Activated B cell treated with CpG ODN at 0.5 μM for 24 hours (primary cell): ENCODE results near the gene PTPRJ. TPM values are rescaled to one million over a fixed set of nuclear protein-coding genes. Genes with fewer than 3 reads are reported as not detected.

Experiments
- ATAC-seq: fragments of 200-7000 bp; cut with Tn5 transposase; one replicate; pipeline ENCODE4 v1.10.0; 2021; ENCODE audit warnings: low read depth, mild to moderate bottlenecking, moderate library complexity
- CTCF ChIA-PET: fragments of 350-600 bp; sonication (Branson Sonifier 250); formaldehyde crosslinking; loops from one replicate; lab custom pipeline; 2021; ENCODE audit warnings: antibody characterized with exemption; lab: Charles Lee
- POLR2A ChIA-PET: fragments of 350-600 bp; sonication (Branson Sonifier 250); formaldehyde crosslinking; loops from one replicate; lab custom pipeline; 2021; ENCODE audit warnings: antibody characterized with exemption; lab: Charles Lee
- DNase-seq: peaks from one replicate; pipeline ENCODE4 v3.0.0; 2022
- H3K27ac Mint-ChIP-seq: one replicate; pipeline ENCODE4 v1.8.0; 2020; ENCODE audit warnings: mixed read lengths
- H3K27me3 Mint-ChIP-seq: one replicate; pipeline ENCODE4 v1.8.0; 2021; ENCODE audit warnings: mixed read lengths
- H3K36me3 Mint-ChIP-seq: one replicate; pipeline ENCODE4 v1.8.0; 2021; ENCODE audit warnings: low read depth, mixed read lengths
- H3K4me1 Mint-ChIP-seq: one replicate; pipeline ENCODE4 v1.8.0; 2021; ENCODE audit warnings: mixed read lengths
- H3K4me3 Mint-ChIP-seq: one replicate; pipeline ENCODE4 v1.8.0; 2020; ENCODE audit warnings: mild to moderate bottlenecking, mixed read lengths
- H3K9me3 Mint-ChIP-seq: one replicate; pipeline ENCODE4 v1.8.0; 2020; ENCODE audit warnings: mixed read lengths
- CTCF ChIP-seq: fragments of 200-600 bp; IDR thresholded peaks from one replicate; pipeline ENCODE4 v1.8.0; 2022; ENCODE audit warnings: antibody characterized with exemption, mild to moderate bottlenecking
- intact Hi-C: fragments of 100-400 bp; cut with micrococcal nuclease; formaldehyde crosslinking; loops from one replicate; pipeline ENCODE4 v1.15.1; 2024
- total RNA-seq: library from RNA; stranded (reverse); gene quantifications from 2 replicates; pipeline ENCODE4 v1.2.3, GENCODE V29; 2022

Gene PTPRJ
- total RNA-seq, 1 donor from 2014 or later = 19.2 TPM

- Mint-ChIP-seq H3K4me1 (peaks cover 21% of the 10 kb centered on the region), H3K27ac (no peak overlapping the region)
These were observed 142.3 kb downstream of the PTPRJ start for GRCh38 chr11:48122656-48123055.

GRCh38 chr11:48123254-48123875, 143.0 kb downstream of the PTPRJ start:
- H3K27me3 Mint-ChIP-seq = no peaks in the 10 kb centered on the region
- H3K36me3 Mint-ChIP-seq = peaks cover 77% of the 10 kb centered on the region
- H3K9me3 Mint-ChIP-seq = no peaks in the 10 kb centered on the region
- TF ChIP-seq CTCF = no peak
- ChIA-PET CTCF (no interaction called here), POLR2A (no interaction called here)
- H3K4me1 Mint-ChIP-seq = peaks cover 23% of the 10 kb centered on the region
- H3K4me3 Mint-ChIP-seq = no peak overlapping the region
- ATAC-seq = no peak
- H3K27ac Mint-ChIP-seq = no peak overlapping the region
- DNase-seq = no peak
- intact Hi-C loops = no loop called here

More at GRCh38 chr11:48122656-48123055, 142.3 kb downstream of the PTPRJ start:
- Mint-ChIP-seq H3K9me3 (no peaks in the 10 kb centered on the region), H3K27me3 (no peaks in the 10 kb centered on the region), H3K36me3 (peaks cover 74% of the 10 kb centered on the region), H3K4me3 (no peak overlapping the region)
- DNase-seq (no peak), ATAC-seq (no peak)
- POLR2A ChIA-PET = no interaction called here
- no peak for TF ChIP-seq CTCF
- CTCF ChIA-PET = no interaction called here
- intact Hi-C loops = no loop called here

- peaks cover 80% of the 10 kb centered on the region for H3K36me3 Mint-ChIP-seq
- H3K4me1 Mint-ChIP-seq = peaks cover 23% of the 10 kb centered on the region
- POLR2A ChIA-PET = no interaction called here
These were observed 143.8 kb downstream of the PTPRJ start for GRCh38 chr11:48123934-48124755.

GRCh38 chr11:48124880-48125279, 144.5 kb downstream of the PTPRJ start:
- Mint-ChIP-seq H3K27me3 (no peaks in the 10 kb centered on the region), H3K4me3 (no peak overlapping the region), H3K4me1 (peaks cover 23% of the 10 kb centered on the region), H3K36me3 (peaks cover 84% of the 10 kb centered on the region), H3K27ac (no peak overlapping the region), H3K9me3 (no peaks in the 10 kb centered on the region)
- intact Hi-C loops = no loop called here
- ATAC-seq (no peak), DNase-seq (no peak)
- no peak for TF ChIP-seq CTCF
- ChIA-PET CTCF (no interaction called here), POLR2A (no interaction called here)

More at GRCh38 chr11:48123934-48124755, 143.8 kb downstream of the PTPRJ start:
- intact Hi-C loops = no loop called here
- CTCF ChIA-PET = no interaction called here
- H3K9me3 Mint-ChIP-seq = no peaks in the 10 kb centered on the region
- H3K4me3 Mint-ChIP-seq = no peak overlapping the region
- no peak for TF ChIP-seq CTCF
- DNase-seq = no peak
- no peak overlapping the region for H3K27ac Mint-ChIP-seq
- no peaks in the 10 kb centered on the region for H3K27me3 Mint-ChIP-seq
- ATAC-seq = no peak

- no peak for ATAC-seq
- intact Hi-C loops = no loop called here
- DNase-seq = no peak
- Mint-ChIP-seq H3K27ac (no peak overlapping the region), H3K27me3 (no peaks in the 10 kb centered on the region), H3K4me3 (no peak overlapping the region), H3K36me3 (peaks cover 81% of the 10 kb centered on the region), H3K9me3 (no peaks in the 10 kb centered on the region), H3K4me1 (peaks cover 23% of the 10 kb centered on the region)
- no peak for TF ChIP-seq CTCF
- POLR2A ChIA-PET = no interaction called here
- CTCF ChIA-PET = no interaction called here
These were observed 145.5 kb downstream of the PTPRJ start for GRCh38 chr11:48125866-48126265.
